A549 (cell line): ENCODE measurements around the gene MESP1.

Experiments
- CTCF ChIP-seq: fragments of >200 bp; sonication (Bioruptor Twin); formaldehyde crosslinking; IDR thresholded peaks from 3 replicates; pipeline ENCODE4 v1.5.1; 2016
- EP300 ChIP-seq, 2 experiments: fragments of >200 bp; sonication (Bioruptor Twin); formaldehyde crosslinking; IDR thresholded peaks; 2 replicates in 1 of 2; 3 replicates in 1 of 2; pipeline ENCODE4 v1.6.1; 2016 to 2017
- HDAC2 ChIP-seq: fragments of 200-600 bp; sonication (generic); IDR thresholded peaks from 2 replicates; pipeline ENCODE4 v1.6.1; 2016
- HEYL ChIP-seq: fragments of 250-450 bp; sonication (Bioruptor Pico); IDR thresholded peaks from 2 replicates; pipeline ENCODE4 v1.8.0; 2021; ENCODE audit warnings: mild to moderate bottlenecking, moderate library complexity
- HMGXB4 ChIP-seq: fragments of 250-450 bp; sonication (Bioruptor Pico); IDR thresholded peaks from 2 replicates; pipeline ENCODE4 v1.5.0; 2021; ENCODE audit warnings: mild to moderate bottlenecking, moderate library complexity, borderline replicate concordance
- JUN ChIP-seq, 2 experiments: fragments of >200 bp; sonication (Bioruptor Twin); formaldehyde crosslinking; IDR thresholded peaks; 2 replicates in 1 of 2; 3 replicates in 1 of 2; pipeline ENCODE4 v1.6.1; 2016 to 2017
- MAFK ChIP-seq: fragments of 450-650 bp; IDR thresholded peaks from 2 replicates; pipeline ENCODE4 v1.6.1; 2014; ENCODE audit not compliant: partially characterized antibody
- MYC ChIP-seq: IDR thresholded peaks from 2 replicates; pipeline ENCODE4 v1.6.1; 2012; ENCODE audit warnings: mild to moderate bottlenecking, inconsistent platforms, low read length, improper control_type of control experiment, borderline replicate concordance
- NR3C1 ChIP-seq: fragments of >200 bp; sonication (Bioruptor Twin); formaldehyde crosslinking; IDR thresholded peaks from 3 replicates; pipeline ENCODE4 v1.6.1; 2017
- PBX3 ChIP-seq: IDR thresholded peaks from 2 replicates; pipeline ENCODE4 v1.6.1; 2012
- REST ChIP-seq: fragments of 200-600 bp; sonication (generic); IDR thresholded peaks from 2 replicates; pipeline ENCODE4 v1.6.1; 2016; ENCODE audit warnings: antibody characterized with exemption, mild to moderate bottlenecking, moderate library complexity
- RFX5 ChIP-seq: fragments of 450-650 bp; IDR thresholded peaks from 2 replicates; pipeline ENCODE4 v1.7.1; 2014; ENCODE audit warnings: antibody characterized with exemption, mild to moderate bottlenecking, moderate library complexity
- SMC3 ChIP-seq: fragments of >200 bp; sonication (Bioruptor Twin); formaldehyde crosslinking; IDR thresholded peaks from 3 replicates; pipeline ENCODE4 v1.6.1; 2018; ENCODE audit warnings: inconsistent platforms
- TFCP2L1 ChIP-seq: fragments of 250-450 bp; sonication (Bioruptor Pico); IDR thresholded peaks from 2 replicates; pipeline ENCODE4 v1.5.0; 2021; ENCODE audit warnings: mild to moderate bottlenecking

- TF ChIP-seq CTCF, result no peak
- no peak for TF ChIP-seq SMC3
- TF ChIP-seq EP300 (IDR thresholded peaks at IDR 0.05), result no peak
- TF ChIP-seq REST, result no peak
- TF ChIP-seq NR3C1, result no peak
- no peak for TF ChIP-seq RFX5
- TF ChIP-seq PBX3, result no peak
- no peak for TF ChIP-seq MYC
- no peak for TF ChIP-seq TFCP2L1 (CRISPR knock-in tag)
- no peak for TF ChIP-seq JUN (IDR thresholded peaks at IDR 0.05)
- TF ChIP-seq MAFK, result no peak
- no peak for TF ChIP-seq HDAC2
- TF ChIP-seq HEYL, result no peak
- TF ChIP-seq HMGXB4 (CRISPR knock-in tag), result no peak
Observed at GRCh38 chr15:89714775-89715174, 36.3 kb downstream of the MESP1 start.
